GM18517 (cell line): ENCODE data around the gene UNC13D.
"Not testable (repeated sequence)": the region's sequence is repeated elsewhere in the genome, so short reads cannot be mapped to it uniquely, and the experiment has no call there.

Source experiments
- ATAC-seq: cut with Tn5 transposase; IDR thresholded peaks from one replicate; pipeline ENCODE4 v1.9.1; 2021; ENCODE audit warnings: mild to moderate bottlenecking, moderate library complexity; ENCODE audit not compliant: unreplicated experiment

UNC13D gene

DNA sequence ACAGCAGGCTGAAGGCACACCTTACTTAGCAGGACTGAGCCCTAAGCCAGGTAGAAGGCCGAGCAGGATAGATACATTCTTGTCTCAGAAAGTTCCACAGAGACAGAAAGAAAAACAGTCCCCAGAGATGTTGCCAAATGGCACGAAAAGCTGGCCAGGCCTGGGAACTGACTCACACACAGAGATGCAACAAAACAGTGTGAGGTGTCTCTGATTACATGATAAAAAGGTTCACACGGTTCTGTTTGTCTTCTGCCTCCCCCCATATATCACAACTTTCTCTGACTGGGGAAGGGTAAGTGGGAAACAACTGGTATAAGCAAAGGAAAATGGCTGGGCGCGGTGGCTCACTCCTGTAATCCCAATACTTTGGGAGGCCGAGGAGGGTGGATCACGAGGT lies 9.2 kb upstream of the UNC13D start:
- no peak for ATAC-seq

GRCh38 chr17:75851693-75851991 lies 7.4 kb upstream of the UNC13D start:
- ATAC-seq: not testable (repeated sequence)

DNA sequence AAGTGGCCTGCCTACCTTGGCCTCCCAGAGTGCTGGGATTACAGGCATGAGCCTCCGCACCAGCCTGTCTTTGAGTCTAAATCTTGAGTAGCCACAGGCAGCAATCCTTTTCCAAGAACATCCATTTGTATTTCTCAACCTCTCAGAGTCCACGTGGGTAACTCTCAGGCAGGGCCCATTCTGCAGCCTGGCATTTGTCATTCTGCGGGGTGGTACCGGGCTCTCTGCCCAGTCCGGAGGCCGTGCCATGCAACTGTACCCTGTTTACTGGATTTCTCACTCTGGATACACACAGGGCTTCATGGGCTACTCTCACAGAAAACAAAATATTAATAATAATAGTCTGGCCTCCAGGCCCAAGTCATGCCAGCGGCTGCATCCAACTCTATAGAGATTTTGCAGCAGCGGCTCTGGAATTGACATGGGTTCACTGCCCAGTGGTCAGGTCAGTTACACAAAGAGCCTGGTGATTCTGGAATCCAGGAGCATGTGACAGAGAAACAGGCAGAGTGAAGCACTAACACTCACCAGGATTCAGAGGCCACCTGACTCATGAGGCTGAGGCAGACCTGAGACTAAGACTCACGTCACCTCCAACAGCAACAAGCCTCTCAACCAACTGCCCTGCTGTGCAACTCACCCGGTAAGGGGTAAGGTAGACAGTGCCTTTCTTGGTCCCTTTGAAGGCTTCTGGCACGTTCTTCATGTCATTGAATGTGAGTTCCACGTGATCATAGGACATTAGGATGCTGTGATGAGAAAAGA lies 6.9 kb upstream of the UNC13D start:
- no peak for ATAC-seq

DNA sequence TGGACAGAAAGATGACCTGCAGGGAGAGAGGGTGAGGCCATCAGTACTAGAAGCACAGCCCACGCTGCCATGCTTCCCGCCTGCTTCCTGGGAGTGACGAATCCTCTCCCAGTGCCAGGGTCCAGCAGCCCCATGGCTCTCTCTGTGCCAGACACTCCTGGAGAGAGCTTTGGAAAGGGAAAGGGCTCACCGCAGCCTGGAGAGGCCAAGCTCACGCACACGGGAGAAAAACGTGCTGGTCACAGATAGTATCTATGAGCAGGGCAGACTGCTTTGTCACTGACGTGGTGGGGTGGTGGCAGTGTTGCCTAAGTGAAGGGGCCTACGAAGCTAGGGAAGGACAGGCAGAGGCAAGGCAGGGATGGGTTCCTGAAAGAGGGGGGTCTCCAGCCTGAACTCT lies 5.5 kb upstream of the UNC13D start:
- ATAC-seq: no peak

DNA sequence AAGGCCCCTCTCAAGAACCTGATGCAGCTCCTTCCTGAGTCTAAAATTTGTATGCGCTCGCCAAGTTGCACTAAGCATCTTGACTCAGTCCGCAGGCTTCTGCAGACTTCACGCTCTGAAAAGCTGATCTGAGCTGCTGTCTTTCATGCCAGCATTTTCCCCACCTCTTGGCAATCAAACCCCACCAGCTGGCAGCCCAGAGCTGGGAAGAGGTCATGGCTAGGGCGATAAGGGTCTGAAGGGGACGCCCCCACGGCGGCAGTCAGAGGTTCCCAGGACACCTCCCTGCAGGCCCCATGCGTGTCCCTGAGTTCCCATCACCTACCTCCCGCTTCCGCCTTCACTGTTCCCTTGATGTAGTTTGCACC lies 5.1 kb upstream of the UNC13D start:
- ATAC-seq: no peak

DNA sequence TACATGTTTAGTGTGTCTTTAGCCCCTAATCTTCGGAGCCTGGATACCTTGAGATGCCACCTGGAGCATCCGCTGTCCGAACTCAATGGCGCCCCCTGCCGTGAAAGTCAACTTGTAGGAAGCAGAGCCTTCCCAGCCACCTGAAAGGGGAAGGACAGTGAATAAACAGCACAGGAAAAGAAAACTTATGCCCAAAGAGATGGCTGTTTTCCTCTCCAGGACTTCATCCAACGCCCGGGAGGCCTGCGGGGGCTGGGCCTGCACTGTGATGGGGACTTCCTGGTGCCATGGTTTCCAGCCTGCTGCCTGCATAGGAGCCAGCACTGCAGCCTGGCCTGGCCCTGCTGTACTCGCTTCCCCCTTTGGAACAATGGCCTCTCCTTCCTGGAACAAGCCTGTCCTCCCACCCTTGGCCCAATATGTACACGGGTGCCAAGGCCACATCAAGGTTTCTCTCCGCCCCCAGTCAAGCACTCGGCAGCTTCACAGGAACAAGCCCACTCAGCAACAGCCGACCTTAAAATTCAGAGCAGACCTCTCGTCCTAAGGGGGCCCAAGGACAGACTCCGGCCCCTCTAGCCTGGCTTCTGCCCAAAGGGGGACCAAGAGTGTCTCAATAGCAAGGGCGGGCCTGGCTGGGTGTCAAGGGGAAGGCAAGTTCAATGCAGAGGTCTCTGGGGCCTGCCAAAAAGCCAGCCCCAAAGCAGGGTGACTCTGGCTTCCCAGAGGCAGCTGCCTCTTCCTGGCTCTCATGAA lies 4.5 kb upstream of the UNC13D start:
- no peak for ATAC-seq

DNA sequence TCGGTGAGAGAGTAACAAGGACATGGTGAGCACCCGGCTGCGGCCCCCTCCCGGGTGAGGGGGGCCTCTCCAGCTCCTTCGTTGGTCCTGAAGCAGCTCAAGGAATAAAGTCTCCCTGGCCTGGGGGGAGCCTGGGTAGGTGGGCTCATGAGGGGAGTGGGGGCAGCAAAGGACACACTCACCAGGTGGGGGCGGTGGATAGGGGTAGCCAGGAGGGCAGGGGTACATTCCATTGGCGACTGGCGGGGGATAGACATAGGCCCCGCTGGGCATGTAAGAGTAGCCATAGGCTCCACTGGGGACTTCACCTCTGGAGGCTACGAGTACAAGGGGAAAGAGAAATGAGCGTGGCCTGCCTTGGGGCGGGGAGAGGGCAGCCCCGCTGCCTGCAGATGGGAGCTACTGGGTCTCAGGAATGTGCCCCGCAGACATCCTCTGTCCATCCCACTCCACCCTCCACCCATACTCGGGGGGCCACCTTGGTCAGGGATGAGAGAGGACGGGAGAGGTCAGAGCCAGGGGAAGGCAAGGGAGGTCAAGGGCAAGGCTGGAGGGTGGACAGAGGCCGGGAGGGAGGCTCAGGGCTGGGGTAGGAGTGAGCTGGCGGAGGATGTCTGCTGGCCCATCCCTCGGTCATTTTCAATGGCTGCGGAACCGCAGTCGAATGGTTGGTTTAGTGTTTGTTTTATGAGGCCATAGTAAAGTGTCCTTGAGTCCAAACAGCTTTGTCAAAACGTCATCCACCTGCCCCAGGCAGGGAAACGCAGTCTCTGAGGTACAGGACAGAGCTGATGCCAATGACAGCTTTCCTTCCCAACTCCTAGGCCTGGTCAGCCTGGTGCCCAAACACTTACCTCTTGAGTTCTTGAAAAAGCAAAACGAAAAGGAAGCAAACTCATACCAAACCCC lies 3.7 kb upstream of the UNC13D start:
- ATAC-seq: no peak

DNA sequence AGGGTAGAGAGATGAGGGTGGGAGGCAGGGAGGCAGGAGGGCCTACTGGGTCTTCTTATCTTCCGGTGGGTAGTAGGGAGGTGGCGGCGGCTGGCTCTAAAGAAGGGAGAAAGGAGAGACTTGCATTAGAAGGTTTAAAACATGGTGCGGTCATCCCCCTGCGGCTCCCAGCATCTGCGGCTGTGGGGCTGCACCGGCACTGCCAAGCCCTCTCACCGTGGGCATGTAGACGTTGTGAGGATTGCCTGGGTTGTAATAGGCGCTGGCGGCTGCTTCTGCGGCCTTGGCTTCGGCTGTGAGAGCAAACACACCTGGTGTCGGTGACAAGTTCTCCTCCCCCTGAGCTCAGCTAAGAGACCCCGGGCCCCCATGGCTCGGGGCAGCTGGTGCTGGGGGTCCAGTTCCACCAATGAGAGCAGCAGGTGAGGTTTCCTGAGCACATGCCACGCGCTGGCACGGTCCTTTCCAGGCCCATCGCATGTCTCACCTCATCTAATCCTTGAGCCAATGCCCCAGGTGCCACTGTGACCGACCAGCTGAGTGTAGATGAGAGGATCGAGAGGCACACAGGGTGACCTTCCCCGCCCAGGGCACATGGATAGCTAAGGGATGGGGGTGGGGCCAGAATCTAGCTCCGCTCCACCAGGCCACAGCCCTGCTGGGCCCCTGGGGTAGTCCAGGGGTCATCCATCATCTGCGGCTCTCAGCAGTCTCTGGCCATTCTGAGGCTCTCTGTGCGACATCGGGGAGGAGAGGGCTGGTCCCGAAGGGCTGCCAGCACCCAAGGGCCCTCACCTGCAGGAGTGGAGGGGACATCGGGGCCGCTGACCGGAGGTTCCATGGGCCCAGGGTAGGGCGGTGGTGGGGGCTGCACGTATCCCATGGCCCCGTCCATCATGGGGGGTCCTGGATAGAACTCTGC lies 2.7 kb upstream of the UNC13D start:
- ATAC-seq: no peak

- no peak for ATAC-seq
Measured at GRCh38 chr17:75845933-75846691, 1.9 kb upstream of the UNC13D start.

- peak; percentile 71 for ATAC-seq
Measured at GRCh38 chr17:75845058-75845711, 981 bp upstream of the UNC13D start.

- peak; percentile 18 for ATAC-seq
Measured at GRCh38 chr17:75844530-75845057, 390 bp upstream of the UNC13D start.

DNA sequence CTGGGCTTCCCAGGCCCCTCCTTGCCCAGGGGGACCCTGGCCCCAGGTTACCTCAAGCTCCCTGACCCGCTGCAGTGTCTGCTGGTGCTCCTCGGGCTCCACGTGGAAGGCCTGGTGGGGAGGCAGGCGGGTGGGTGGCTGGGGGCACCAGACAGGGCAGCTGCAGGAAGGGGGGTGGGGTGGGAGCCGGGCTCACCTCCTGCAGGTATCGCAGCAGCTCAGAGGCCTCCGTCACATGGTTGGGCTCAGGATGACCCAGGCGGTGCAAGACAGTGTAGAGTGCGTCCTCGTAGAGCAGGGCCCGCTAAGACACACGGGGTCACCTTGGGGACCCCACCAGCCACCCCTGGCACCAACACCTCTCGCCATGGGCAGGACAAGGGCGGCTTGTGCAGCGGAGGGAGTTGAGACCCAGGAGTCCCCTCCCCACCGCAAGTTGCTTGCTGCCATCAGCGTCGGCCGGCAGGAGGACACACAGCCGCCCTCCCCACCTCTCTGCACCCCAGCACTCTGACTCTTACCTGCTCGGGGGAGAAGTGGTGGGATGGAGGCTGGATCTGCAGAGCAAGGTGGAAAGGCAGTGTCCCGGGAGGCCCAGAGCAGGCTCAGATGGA lies 1.1 kb downstream of the UNC13D start:
- ATAC-seq: no peak

GRCh38 chr17:75842411-75842810 lies 1.8 kb downstream of the UNC13D start:
- no peak for ATAC-seq

DNA sequence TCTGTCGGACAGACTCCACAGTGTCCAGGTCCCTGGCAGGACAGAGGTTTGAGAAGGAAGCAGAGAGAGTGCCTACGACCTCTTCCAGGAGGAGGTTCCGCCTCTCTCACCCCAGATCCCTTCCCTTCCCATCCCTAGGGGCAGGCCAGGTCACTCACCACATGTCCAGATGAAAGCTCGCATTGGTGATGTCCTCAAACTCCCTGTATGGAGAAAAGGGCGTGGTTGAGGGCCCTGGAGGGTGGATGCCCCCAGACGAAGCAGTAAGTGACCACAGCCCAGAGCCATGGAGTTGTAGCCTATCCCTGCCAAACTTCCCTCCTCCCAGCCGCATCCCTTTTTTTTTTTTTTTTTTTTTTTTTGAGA lies 3.4 kb downstream of the UNC13D start:
- ATAC-seq: no peak

DNA sequence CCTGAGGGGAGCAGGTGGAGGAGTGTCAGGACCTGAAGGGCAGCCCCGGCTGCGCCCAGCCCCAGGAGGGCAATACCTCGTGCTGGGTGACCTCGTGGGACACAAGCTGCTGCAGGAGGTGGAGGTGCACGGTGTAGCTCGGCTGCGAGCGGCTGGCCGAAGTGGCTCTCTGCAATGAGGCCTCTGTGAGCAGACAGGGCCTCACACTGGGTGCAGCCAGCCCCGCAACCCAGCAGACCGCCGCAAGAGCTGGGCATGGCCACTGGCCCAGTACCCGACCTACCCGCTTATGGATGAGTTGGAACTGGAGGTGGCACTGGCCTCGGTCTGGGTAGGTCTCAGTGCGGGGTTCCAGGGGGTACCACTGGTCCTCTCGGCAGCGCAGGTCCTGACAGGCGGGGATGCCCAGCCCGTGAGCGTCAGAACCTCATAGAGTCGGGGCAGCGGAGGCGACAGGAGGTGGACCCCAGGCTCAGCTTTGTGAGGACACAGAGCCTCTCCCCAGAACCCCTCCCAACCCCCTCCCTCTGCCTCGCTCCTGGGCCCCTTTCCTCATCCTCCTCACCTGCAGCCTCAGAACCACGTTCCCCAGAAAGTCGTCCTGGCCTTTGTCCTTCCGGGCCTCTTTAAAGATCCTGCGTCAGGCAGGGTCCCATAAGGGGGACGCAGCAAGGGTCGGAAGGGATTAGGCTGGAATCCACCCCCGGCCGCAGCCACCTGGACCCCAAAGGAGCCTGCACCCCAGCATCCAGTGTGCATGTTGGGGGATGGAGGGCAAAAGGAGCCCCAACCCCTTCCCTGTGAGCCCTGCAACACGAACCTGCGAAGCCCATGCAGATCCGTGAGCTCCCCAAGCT lies 4.0 kb downstream of the UNC13D start:
- no peak for ATAC-seq

- no peak for ATAC-seq
Measured at GRCh38 chr17:75838410-75838809, 5.8 kb downstream of the UNC13D start.

DNA sequence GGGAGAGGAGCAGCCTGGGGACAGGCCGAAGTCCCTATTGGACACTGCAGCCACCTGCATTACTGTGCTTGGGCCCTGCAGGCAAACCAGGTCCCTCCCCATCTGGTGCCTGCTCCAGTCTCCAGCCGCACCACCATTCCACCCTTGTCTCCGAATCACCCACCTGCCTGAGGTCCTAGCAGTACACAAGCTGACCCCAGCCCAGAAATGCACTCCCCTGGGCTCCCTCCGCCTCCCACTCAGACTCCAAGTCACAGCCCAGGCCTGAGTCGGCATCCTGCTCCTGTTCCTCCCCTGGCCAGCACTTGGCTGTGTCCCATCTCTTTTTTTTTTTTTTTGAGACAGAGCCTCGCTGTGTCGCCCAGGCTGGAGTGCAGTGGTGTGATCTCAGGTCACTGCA lies 6.3 kb downstream of the UNC13D start:
- no peak for ATAC-seq

- ATAC-seq: no peak
Measured at GRCh38 chr17:75836605-75837004, 7.6 kb downstream of the UNC13D start.
